IMR-90 (cell line): Measurements from ENCODE around the gene RAP1GAP.

Source experiments
- BHLHE40 ChIP-seq: fragments of 150-350 bp; IDR thresholded peaks from 2 replicates; pipeline ENCODE4 v1.6.1; 2016; ENCODE audit warnings: mild to moderate bottlenecking, low read depth, low read length
- CEBPB ChIP-seq: IDR thresholded peaks from 2 replicates; pipeline ENCODE4 v1.6.1; 2012; ENCODE audit warnings: low read depth, low read length, improper control_type of control experiment
- FOS ChIP-seq: fragments of 150-350 bp; IDR thresholded peaks from 2 replicates; pipeline ENCODE4 v1.6.1; 2016; ENCODE audit warnings: low read depth, low read length
- MAFK ChIP-seq: IDR thresholded peaks from 2 replicates; pipeline ENCODE4 v1.6.1; 2012; ENCODE audit warnings: low read depth, low read length, improper control_type of control experiment
- MXI1 ChIP-seq: IDR thresholded peaks from 2 replicates; pipeline ENCODE4 v1.6.1; 2012; ENCODE audit warnings: low read depth, mild to moderate bottlenecking, low read length, moderate library complexity, borderline replicate concordance
- NFE2L2 ChIP-seq: fragments of 150-350 bp; IDR thresholded peaks from 2 replicates; pipeline ENCODE4 v1.6.1; 2016; ENCODE audit warnings: low read depth, mild to moderate bottlenecking, low read length
- POLR2A ChIP-seq: IDR thresholded peaks from 2 replicates; pipeline ENCODE4 v1.6.1; 2012; ENCODE audit warnings: mild to moderate bottlenecking, low read depth, low read length
- RAD21 ChIP-seq: IDR thresholded peaks from 2 replicates; pipeline ENCODE4 v1.6.1; 2012; ENCODE audit warnings: low read length, improper control_type of control experiment
- RCOR1 ChIP-seq: IDR thresholded peaks from 2 replicates; pipeline ENCODE4 v1.6.1; 2012; ENCODE audit warnings: mild to moderate bottlenecking, low read length, improper control_type of control experiment; ENCODE audit not compliant: insufficient replicate concordance
- RFX5 ChIP-seq: IDR thresholded peaks from 2 replicates; pipeline ENCODE4 v1.8.0; 2012; ENCODE audit warnings: low read depth, mild to moderate bottlenecking, low read length, moderate library complexity
- TF ChIP-seq, protein P1 (sequence below): conservative IDR thresholded peaks from 2 replicates; pipeline ENCODE4 v1.5.1; 2012; ENCODE audit warnings: mild to moderate bottlenecking, low read depth, low read length, improper control_type of control experiment
- TF ChIP-seq, protein P2 (sequence below): fragments of 150-350 bp; IDR thresholded peaks from 2 replicates; pipeline ENCODE4 v1.6.1; 2017; ENCODE audit warnings: mild to moderate bottlenecking, antibody characterized with exemption, low read length, low read depth
- TF ChIP-seq, protein P3 (sequence below): fragments of 150-350 bp; IDR thresholded peaks from 2 replicates; pipeline ENCODE4 v1.6.1; 2016; ENCODE audit warnings: low read depth, mild to moderate bottlenecking, low read length, moderate library complexity, borderline replicate concordance

DNA sequence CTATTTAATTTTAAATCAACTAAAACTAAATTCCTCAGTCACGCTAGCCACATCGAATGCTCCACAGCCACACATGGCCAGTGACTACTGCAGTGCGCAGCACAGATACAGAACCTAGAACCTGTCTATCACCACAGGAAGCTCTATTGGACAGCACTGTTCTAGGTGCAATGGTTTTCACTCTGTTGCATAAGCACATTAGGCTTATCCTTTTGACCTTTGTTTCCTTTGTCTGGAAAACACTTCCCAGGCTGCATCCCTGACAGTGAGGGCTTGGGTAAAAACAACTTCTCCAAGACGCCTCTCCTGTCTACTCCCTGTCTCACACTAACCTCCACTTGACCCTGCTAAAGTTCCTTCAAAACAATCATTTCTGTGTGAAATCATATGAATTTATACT lies 33.6 kb upstream of the RAP1GAP start:
- TF ChIP-seq, protein P1, sequence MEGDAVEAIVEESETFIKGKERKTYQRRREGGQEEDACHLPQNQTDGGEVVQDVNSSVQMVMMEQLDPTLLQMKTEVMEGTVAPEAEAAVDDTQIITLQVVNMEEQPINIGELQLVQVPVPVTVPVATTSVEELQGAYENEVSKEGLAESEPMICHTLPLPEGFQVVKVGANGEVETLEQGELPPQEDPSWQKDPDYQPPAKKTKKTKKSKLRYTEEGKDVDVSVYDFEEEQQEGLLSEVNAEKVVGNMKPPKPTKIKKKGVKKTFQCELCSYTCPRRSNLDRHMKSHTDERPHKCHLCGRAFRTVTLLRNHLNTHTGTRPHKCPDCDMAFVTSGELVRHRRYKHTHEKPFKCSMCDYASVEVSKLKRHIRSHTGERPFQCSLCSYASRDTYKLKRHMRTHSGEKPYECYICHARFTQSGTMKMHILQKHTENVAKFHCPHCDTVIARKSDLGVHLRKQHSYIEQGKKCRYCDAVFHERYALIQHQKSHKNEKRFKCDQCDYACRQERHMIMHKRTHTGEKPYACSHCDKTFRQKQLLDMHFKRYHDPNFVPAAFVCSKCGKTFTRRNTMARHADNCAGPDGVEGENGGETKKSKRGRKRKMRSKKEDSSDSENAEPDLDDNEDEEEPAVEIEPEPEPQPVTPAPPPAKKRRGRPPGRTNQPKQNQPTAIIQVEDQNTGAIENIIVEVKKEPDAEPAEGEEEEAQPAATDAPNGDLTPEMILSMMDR, result no peak
- TF ChIP-seq, protein P2, sequence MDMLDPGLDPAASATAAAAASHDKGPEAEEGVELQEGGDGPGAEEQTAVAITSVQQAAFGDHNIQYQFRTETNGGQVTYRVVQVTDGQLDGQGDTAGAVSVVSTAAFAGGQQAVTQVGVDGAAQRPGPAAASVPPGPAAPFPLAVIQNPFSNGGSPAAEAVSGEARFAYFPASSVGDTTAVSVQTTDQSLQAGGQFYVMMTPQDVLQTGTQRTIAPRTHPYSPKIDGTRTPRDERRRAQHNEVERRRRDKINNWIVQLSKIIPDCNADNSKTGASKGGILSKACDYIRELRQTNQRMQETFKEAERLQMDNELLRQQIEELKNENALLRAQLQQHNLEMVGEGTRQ, result no peak
- TF ChIP-seq RAD21, result no peak
- TF ChIP-seq POLR2A, result no peak
- TF ChIP-seq BHLHE40, result no peak
- no peak for TF ChIP-seq NFE2L2
- no peak for TF ChIP-seq CEBPB
- TF ChIP-seq, protein P3, sequence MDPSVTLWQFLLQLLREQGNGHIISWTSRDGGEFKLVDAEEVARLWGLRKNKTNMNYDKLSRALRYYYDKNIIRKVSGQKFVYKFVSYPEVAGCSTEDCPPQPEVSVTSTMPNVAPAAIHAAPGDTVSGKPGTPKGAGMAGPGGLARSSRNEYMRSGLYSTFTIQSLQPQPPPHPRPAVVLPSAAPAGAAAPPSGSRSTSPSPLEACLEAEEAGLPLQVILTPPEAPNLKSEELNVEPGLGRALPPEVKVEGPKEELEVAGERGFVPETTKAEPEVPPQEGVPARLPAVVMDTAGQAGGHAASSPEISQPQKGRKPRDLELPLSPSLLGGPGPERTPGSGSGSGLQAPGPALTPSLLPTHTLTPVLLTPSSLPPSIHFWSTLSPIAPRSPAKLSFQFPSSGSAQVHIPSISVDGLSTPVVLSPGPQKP, result no peak
- no peak for TF ChIP-seq RCOR1
- no peak for TF ChIP-seq FOS
- TF ChIP-seq RFX5, result no peak
- TF ChIP-seq MAFK, result no peak
- TF ChIP-seq MXI1, result no peak
